Ammon's horn (tissue), 1 donor: ENCODE results near the gene OSR1.
"Not testable (repeated sequence)": the region's sequence is repeated elsewhere in the genome, so short reads cannot be mapped to it uniquely, and the experiment has no call there.

Experiments
- DNase-seq: peaks from one replicate; pipeline ENCODE4 v3.0.0-alpha.2; 2016; ENCODE audit warnings: low spot score

Gene OSR1

DNA sequence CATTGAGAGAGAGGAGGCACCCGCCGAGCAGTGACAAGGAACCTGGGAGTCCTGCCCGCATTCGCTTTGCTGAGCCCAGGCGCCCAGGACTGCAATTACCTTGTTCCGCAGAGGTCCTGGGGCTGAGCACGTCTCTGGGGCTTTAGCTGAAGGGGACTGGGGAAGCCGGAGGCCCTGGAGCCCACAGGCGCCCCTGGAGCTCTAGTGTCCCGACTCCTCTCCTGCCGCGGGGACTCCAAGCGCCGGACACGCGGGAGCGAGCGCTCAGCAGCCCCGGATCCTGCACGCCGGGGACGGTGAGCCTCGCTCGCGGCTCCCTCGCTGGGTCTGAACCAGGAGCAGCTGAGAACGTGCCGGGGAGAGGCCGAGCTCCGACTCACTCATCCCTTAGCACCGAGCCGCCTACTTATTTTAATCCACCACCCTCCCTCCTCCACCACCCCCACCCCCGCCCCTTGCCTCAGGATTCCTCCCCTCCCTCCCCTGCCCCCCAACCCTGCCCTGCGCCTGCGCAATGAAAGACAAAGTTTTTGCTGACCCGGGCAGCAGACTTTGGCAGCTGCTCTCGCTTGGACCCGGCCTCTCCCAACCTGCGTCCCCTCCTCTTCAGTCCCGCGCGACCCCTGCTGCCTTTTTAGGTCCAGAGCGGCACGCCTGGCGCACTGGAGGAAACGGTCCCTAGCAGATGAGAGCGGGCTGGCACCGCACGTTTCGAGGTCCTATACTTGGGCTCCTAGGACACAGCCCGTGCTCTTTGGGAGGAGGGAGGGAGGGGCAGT, at the start of gene OSR1:
Gene OSR1, minus strand, starts transcription at position 382 of the 779 bp plus-strand sequence. CDS start 4,818 bp downstream, outside the sequence.
- no peak for DNase-seq

DNA sequence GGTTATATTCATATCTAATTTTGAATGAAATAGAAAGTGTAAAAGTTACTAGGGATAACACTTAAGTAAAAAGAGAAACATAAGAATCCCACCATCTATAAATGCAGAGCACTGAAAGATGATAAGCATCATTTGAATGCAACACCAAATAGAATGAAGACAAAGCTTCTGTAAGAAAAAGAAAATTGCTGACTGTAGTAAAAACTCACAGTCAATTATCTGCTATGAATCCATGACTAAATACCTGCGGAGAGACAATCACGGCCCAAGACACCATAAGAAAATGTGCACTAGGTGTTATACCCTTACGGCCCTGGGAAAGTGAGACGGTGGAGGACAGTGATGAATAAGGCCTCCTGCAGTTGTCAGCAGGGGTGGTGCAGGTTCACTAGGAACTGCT, 45.4 kb upstream of the OSR1 start:
- no peak for DNase-seq

DNA sequence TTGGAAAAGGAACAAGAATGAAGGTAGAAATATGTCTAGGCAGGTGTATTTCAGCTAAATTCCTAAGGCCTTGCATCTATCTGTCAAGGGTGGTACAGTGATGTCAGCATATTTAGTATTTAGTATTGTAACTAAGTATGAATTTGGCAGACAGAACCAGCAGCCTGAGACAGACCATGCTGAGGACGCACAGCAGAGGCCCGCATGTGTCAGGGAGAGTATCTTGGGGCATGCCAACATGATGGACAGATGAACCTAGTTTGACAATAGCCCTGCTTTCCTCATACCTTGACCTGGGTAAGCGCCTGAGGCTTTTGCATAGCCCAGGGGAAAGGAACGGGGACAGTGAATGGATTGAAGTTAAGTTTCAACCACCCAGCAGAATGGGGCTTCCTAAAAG, 33.8 kb upstream of the OSR1 start:
- no peak for DNase-seq

DNA sequence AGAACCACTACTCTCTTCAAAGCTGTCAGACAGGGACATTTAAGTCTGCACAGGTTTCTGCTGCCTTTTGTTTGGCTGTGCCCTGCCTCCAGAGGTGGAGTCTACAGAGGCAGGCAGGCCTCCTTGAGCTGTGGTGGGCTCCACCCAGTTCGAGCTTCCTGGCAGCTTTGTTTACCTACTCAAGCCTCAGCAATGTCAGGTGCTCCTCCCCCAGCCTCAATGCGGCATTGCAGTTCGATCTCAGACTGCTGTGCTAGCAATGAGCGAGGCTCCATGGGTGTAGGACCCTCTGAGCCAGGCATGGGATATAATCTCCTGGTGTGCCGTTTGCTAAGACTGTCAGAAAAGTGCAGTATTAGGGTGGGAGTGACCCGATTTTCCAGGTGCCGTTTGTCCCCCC, 31.0 kb upstream of the OSR1 start:
- not testable (repeated sequence) for DNase-seq

DNA sequence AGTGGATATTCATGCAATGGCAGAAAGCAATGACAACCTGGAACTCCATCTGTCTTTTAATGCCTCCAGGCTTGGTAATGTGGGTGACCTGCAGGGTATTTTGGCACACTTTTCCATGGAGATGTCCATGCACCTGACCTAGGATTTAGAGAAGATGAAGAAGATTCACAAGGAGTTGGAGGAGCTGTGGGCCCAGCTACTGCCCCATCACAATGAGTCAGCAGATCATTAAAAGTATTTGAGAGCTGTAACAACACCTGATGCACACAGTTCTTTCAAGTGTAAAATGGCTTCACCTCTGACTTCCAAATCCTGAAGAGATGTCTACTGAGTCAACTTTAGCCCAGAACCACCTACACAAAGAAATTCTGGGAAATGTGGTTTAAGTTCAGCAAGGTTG, 22.1 kb upstream of the OSR1 start:
- DNase-seq: no peak

DNA sequence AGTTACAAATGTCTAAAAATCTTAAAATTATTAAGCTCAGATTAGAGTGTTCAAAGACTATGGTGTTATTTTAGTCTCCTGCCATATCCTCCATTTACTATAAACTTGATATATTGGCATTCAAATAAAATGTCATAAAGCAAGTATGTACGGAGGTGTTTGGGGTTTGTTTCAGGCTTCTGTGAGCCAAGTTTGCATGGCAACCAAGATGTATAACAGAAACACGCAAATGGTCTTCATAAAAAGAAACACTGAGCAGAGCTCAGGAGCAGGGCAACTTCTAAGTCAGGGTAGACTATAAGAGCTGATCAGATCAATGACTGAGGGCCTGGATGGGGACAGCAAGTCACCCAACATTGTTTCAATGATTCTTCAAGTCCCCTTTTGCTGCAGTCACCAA, 20.5 kb upstream of the OSR1 start:
- no peak for DNase-seq

DNA sequence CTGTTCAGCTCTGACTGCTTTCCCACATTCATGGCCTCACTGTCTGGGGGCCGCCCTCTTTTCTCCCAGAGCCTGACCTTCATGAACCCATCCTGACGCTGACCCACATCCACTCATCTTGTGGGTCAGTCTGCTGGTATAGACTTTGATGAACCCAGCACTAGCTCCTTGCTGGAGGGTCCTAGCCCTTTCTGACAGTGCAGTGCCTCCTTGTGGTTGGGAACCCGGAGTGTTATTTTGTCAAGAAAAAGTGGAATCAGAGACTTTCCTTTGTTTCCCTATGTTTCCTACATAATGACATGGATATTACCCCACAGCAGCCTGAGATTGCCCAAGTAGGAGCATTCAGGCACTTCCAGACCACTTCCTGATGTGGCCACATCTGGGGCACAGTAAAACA, 19.3 kb upstream of the OSR1 start:
- no peak for DNase-seq

DNA sequence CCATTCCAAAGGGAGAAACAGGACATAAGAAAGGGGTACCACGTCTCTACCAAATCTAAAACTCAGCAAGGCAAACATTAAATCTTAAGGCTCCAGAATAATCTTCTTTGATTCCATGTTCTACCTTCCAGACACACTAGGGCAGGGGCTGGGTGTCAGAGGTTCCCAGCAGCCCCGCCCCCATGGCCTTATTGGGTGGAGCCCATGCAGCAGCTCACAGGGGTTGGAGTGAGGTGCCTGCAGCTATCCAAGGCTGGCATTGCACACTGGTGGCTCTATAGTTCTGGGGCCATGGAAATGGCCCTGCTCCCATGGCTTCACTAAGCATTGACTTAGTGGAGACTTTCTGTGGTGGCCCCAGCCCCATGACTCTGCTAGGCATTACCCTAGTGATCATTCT, 14.9 kb upstream of the OSR1 start:
- no peak for DNase-seq

DNA sequence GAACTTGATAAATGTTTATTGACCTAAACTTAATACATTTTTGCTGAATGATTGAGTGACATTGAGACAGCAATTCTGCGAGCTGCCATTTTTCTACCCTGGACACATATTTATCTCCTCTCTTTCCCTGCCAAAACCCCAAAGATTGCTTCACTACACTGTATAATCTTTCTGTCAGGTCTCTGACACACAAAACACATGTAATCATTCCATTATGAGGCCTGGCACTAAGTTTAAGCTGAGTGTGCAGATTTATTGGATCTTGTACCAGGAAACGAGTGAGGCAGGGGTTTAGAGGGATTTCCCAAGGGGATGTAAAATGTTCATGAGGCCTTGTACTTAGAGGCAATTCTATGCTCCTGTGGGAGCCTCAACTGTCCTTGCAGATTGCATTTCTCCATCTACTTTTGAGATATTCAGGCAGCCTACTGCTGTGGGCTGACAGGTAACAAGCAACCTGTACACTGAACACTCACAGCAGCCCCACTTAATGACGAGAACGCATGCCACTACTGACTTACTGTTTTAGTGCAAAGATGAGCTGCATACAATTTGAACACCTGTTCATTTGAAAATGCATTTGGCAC, 13.7 kb upstream of the OSR1 start:
- DNase-seq: no peak

DNA sequence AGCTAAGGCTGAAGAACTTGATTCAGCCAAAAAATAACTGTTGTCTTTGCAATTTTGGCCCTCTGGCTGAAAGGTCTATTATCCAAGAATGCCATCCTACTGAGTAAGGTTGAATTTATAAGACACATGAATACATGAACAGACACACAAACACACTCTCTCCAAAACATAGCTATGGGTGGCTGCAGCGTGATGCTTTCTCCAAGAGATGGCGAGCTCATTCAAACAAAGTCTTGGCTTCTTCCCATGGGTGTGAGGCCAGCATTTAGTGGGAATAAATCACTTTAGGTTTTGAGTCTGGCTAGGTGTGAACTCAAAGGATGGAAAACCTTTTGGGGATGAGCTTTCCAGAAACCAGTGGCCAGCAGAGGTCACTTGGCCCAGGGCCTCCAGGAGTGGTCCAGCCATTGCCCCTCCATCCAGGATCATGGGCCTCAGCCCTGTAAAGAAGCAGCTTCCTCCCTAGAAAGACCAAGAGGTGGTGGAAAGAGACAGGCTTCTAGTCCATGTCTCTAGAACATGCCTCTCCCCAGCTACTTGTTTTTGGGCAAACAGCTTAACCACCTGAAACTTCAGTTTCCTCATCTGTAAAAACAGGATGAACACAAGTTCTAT, 11.0 kb upstream of the OSR1 start:
- no peak for DNase-seq

DNA sequence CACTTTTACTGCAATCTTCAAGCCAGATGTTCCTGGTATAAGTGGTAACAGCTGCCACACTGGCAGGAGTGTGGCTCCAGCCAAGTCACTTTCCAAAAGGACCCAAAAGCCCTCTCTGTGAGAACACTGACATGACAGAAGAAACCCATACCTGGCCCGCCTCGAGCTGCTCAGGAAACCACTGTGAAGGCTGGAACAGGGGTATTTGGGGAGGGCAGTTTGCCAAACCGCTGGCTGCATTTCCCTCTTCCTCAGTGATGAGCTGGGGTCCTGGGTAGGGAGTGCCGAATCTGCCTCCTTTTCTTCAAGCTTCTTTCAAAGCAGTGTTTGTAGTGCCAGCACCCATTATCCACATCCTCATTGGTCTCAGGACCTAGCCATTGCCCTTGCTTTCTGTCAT, 10.3 kb upstream of the OSR1 start:
- no peak for DNase-seq

DNA sequence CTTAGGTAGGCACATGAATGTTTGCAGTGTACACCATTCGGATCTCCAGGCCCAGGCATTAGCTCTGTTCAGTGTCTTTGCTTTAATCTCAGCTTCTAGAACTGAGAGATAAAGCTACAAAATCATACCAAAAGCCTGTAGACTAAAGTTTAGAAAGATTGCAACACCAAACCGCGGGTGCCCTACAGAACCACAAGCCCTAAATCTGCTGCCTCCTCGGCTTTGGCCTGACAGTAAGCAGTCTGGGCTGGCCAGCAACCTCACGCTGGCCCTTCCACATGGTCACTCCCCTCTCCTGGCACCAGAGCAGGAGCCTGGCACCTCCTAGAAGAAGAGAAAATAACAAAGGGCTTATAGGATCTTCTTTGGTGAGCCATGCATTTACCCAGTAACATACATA, 8.9 kb upstream of the OSR1 start:
- DNase-seq: no peak

DNA sequence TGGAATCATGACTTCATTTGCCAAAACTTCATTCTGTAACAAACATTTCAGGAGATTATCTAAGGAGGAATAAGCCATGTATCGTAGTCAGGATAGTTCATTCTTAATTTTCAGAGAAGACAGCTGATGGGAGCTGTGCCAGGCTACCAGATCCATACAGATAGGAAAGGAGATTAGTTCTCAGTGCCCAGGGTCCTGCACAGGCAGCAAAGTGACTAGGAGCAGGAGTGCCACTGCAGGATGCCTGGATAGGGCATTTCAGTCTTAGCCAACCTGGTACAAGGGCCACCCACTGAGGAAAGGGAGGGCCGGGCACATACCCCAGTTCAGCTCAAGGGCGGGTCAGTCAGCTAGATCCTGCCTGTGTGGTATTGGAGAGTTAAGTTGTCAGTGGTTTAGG, 6.7 kb upstream of the OSR1 start:
- no peak for DNase-seq

DNA sequence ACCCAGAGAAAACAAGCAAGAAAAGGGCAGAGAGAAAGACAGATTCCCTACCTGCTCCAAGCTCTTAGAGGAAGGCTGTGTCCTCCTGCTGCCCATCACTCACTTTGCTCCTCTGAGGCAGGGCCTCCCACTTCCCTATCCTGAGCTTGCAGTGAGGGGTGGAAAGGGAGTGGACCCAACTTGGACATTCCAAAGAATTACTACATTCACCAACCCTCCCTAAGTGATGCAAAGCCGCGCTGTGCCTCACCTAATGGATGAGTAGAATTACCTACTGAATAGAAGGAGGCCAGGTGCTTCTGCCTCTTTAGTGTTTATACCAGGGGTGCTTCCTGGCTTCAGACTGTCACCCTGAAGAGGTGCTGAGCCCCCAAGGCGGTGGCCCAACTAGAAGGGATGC, 5.6 kb upstream of the OSR1 start:
- DNase-seq: no peak

DNA sequence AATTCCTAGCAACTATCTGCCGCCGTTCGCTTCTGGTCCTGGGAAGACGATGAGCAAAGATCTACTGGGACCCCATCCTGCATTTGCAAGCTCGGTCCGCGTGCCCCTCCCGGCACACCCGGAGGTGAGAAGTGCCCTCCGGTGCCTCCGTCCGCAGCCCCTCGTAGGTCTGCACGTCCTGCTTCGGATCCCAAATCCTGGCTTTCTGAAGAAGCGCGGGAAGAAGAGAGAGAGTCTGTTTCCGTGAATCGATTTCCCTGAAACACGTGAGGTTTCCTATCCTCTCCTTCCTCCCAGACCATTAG, 5.0 kb upstream of the OSR1 start:
- DNase-seq: no peak

DNA sequence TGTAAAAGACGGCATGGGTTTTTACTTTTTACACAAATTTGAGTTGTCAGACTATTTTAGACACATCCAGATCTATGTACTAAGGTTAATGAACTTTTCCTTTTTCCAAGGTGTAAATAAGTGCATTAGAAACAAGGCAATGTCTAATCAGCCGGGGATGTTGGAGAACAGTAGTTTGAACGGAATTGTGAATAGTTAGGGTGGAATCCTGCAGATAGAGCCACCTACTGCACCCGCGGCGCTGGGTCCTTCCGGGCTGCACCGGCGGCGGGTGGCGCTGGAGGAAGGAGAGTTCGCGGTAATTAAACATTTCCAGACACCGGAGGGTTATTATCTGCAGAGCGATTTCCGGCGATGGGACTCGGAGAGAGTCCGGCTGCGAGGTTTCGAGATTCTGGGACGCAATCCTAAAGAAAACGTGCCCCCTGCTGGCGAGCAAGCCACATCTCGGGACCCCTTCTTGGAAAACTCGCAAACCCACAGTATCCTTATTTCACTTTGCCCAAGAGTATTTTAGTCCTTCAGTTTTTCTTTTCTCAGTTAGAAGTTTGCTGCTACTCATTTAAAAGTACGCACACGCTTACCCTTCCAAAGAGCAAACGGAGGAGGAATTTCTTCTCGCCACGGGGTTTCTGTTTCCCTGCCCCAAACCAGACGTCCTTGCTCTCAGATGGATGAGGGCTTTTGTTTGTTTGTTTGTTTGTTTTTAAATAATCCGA, 4.5 kb upstream of the OSR1 start:
- peak; percentile 72 for DNase-seq

DNA sequence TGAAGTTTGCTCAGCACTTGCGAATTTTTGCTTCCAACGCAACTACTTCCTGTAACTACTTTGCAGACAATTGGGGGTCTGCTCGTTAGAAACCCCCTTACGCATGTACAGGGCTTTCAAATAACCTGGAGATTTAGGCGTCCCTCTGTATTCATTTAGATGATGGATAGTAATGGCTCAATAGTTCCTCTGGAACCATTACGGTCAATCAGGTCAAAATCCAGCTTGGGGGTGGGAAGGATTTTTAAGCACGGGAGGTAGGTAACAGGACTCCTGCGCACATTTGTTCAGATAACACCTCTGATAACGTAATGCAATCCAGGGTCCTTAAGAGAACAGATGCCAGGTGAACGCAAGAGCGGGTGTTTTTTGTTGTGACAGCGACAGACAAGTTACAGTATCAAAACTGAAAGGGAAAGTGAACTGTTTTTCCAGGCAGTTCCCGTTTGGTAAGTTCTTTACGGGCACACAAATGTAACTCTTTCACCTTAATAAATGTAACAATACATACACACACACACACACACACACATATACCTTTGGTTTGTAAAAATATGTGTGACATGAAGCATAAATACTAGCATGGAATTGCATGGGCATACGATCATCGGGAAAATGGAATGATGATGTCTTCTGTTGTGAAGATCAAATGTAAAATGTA, 3.8 kb upstream of the OSR1 start:
- no peak for DNase-seq

DNA sequence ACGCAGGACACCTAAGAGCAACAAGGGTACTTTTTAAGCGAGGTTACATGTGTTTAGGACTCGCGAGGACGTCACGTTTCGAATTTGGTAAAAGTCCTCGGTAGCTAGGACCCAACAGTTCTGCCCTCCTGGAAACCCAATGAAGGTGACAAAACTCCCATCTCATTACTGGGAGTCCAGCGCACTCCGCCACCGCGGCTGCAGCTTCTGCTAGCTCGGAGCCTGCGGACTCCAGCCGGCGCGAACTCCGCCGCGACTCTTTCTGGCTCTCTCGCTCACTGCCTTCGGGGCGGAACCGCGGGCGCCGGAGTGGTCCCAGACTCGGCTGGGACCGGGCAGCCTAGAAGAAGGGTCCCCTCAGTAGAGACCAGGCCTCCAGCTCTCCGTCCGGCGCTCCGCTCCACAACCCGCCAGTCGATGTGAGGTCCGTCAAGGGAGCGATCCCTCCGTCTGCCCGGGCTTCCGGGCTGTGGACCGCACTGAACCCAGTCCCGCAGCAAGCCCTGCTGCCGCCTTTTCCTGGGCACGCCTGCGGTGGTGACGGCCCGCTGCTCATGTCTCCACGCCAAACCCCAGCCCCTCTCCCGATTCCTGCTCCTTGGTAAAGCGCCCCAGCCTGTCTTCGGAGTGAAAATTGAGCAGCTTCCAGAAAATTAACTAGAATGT, 3.0 kb upstream of the OSR1 start:
- no peak for DNase-seq

DNA sequence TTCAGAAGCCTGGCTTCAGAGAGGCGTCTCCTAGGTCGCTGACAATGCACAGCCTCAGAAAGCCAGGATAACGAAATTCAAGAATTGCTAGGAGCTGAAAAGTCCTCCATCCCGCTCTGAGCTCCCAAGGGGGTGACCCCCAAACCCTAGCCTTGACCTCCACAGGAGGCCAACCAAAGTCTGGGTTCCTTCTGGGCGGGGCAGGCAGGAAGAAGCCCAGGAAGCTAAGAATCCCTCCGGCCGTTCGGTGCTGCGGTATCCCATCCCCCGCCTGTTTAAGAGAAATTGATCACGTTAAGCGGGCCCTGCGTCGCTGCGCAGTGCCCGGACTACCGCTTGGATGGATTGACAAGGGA, 2.5 kb upstream of the OSR1 start:
- no peak for DNase-seq

DNA sequence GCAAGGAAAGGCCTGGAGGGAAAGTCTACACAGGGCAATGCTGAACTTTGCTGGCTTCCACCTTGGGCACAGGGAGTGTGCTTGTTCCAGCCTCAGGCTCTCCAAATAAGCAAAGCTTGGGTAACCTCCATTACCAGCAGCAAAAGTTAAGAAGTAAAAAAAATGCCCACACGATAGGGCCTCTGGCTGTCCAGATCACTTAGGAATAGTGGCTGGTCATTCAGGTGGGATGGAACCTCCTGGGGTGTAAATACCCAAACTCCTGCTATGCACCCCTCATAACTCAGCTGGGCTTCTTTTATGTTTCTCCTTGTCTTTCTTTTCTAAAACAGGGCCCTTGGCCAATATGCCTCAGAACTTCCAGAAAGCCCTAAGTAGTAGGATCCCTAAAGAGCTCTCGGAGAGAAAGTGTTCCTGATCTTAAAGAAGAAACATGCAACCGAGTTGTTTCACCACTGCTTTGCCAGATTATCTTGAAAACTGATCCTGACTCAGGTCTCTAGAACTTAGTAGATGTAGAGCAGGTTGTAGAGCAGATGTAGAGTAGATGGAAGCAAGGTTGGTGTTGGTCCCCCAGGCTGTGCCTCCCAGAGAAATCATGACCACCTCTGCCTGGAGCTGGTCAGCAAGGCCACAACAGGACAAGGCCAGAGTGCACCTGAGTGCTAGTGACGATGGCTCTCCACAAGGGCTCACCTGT, 2.0 kb upstream of the OSR1 start:
- DNase-seq: no peak

DNA sequence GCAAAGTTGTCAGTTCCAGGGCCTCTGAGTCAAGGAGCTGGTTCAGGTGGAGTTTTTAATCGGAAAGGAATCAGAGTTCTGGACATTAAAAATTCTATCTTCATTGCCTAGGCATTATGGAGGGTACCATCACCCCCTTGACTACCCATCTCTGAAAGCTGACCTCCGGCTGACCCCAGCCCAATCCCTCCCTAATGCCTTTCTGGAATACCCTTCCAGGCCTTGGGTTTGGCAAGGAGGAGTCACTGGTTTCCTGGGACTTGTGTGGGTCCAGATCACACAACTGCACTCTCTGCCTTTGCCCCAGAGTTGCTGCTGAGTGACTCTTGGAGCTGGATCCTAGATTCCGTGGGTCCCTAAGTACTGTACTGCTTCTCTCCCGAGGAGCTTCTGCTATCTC, 1.0 kb upstream of the OSR1 start:
- DNase-seq: no peak

DNA sequence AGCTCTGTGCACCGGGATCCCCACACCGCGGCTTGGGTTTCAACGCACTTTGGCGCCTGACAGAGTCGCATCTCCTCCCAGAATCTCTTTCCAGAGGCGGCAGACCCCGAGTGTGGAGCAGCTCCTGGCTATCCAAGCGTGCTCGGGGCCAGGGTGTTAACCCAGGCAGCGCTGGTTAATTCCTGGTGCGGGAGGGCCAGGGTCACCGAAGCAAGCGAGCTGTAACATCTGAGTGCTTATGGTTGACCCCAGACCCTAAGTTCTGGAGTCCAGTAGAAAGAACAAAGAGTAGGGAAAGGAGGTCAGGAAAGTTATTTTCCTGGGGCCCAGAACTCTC, 566 bp upstream of the OSR1 start:
- DNase-seq: no peak
